ENCODE results near the gene RAB34. TPM values are rescaled to one million over a fixed set of nuclear protein-coding genes. Genes with fewer than 3 reads are reported as not detected.

The RAB34 gene
- total RNA-seq, 1 experiment from 2014 or later, result 105 TPM

GRCh38 chr17:28744104-28744971 is 26.7 kb upstream of the RAB34 start:
- TF ChIP-seq CTCF (IDR thresholded peaks at IDR 0.05; ENCODE audit: unreplicated experiment), result no peak
- peak overlapping the region; percentile 93 for H3K27ac Mint-ChIP-seq (ENCODE audit: low read depth, unreplicated experiment)
- peak overlapping the region; percentile 91 for H3K4me3 Mint-ChIP-seq (ENCODE audit: unreplicated experiment)
- DNase-seq (ENCODE audit: unreplicated experiment), result peak; percentile 40
- intact Hi-C loops (cut with micrococcal nuclease), result no loop called here
- H3K27me3 Mint-ChIP-seq (ENCODE audit: insufficient read depth, unreplicated experiment), result no peaks in the 10 kb centered on the region
- peaks cover 48% of the 10 kb centered on the region for H3K36me3 Mint-ChIP-seq (ENCODE audit: insufficient read depth, unreplicated experiment)
- ChIA-PET CTCF (interaction anchor here (1.0 to 15.1 kb wide), 4 partner anchors 19 to 163 kb away, joined by 3 to 365 read pairs (median 6); partner anchors contain the start of genes DHRS13, NEK8 and TLCD1), POLR2A (interaction anchor here (0.6 to 17.3 kb wide), 18 partner anchors 9 to 208 kb away, joined by 3 to 1135 read pairs (median 10); partner anchors contain the start of genes FAM222B, FLOT2, NEK8 and PHF12)
- TSS peak; percentile 67 for BruUV-seq (replicated peaks)
- peaks cover 19% of the 10 kb centered on the region for H3K4me1 Mint-ChIP-seq (ENCODE audit: insufficient read depth, unreplicated experiment)
- no peaks in the 10 kb centered on the region for H3K9me3 Mint-ChIP-seq (ENCODE audit: unreplicated experiment)

- Mint-ChIP-seq H3K36me3 (ENCODE audit: insufficient read depth, unreplicated experiment) (peaks cover 39% of the 10 kb centered on the region), H3K27me3 (ENCODE audit: insufficient read depth, unreplicated experiment) (no peaks in the 10 kb centered on the region), H3K4me3 (ENCODE audit: unreplicated experiment) (peak within 1 kb of the TSS; percentile 91), H3K4me1 (ENCODE audit: insufficient read depth, unreplicated experiment) (peaks cover 13% of the 10 kb centered on the region), H3K27ac (ENCODE audit: low read depth, unreplicated experiment) (peak within 1 kb of the TSS; percentile 93), H3K9me3 (ENCODE audit: unreplicated experiment) (no peaks in the 10 kb centered on the region)
- POLR2A ChIA-PET, result interaction anchor here (0.9 to 17.3 kb wide), 16 partner anchors 9 to 208 kb away, joined by 3 to 1135 read pairs (median 8); partner anchors contain the start of genes BLTP2, DHRS13, FAM222B and FLOT2
- CTCF ChIA-PET, result interaction anchor here (1.0 to 15.1 kb wide), 2 partner anchors 18 to 159 kb away, joined by 5 to 365 read pairs; partner anchors contain the start of genes DHRS13, NEK8 and TLCD1
- no TSS peak for BruUV-seq (replicated peaks)
- no peak for TF ChIP-seq CTCF (IDR thresholded peaks at IDR 0.05; ENCODE audit: unreplicated experiment)
- intact Hi-C loops (cut with micrococcal nuclease), result loop anchor here (1.0 kb wide), 1 partner anchor 14 kb away; no protein-coding TSS in a partner anchor
- peak; percentile 85 for DNase-seq (ENCODE audit: unreplicated experiment)
These were observed 25.8 kb upstream of the RAB34 start, which contains the start of gene TRAF4 for GRCh38 chr17:28743243-28744103. TRAF4 (plus strand) TSS chr17:28744011; CDS start chr17:28744113, 102 bp downstream.

GRCh38 chr17:28741358-28742349 is 24.0 kb upstream of the RAB34 start:
- Mint-ChIP-seq H3K9me3 (ENCODE audit: unreplicated experiment) (no peaks in the 10 kb centered on the region), H3K27me3 (ENCODE audit: insufficient read depth, unreplicated experiment) (no peaks in the 10 kb centered on the region), H3K4me3 (ENCODE audit: unreplicated experiment) (peak overlapping the region; percentile 91), H3K27ac (ENCODE audit: low read depth, unreplicated experiment) (peak overlapping the region; percentile 93), H3K4me1 (ENCODE audit: insufficient read depth, unreplicated experiment) (peaks cover 13% of the 10 kb centered on the region), H3K36me3 (ENCODE audit: insufficient read depth, unreplicated experiment) (peaks cover 21% of the 10 kb centered on the region)
- intact Hi-C loops (cut with micrococcal nuclease), result no loop called here
- ChIA-PET CTCF (interaction anchor here (0.6 to 15.1 kb wide), 4 partner anchors 9 to 553 kb away, joined by 3 to 365 read pairs (median 3); partner anchors contain the start of genes NEK8 and TLCD1), POLR2A (interaction anchor here (2.0 to 17.3 kb wide), 2 partner anchors 15 to 69 kb away, joined by 18 to 1135 read pairs; partner anchors contain the start of genes NEK8, RPL23A and TLCD1)
- no peak for DNase-seq (ENCODE audit: unreplicated experiment)
- TF ChIP-seq CTCF (IDR thresholded peaks at IDR 0.05; ENCODE audit: unreplicated experiment), result no peak
- BruUV-seq (replicated peaks), result no TSS peak
